GM20431 (cell line): ENCODE measurements around the gene KCTD2.

ENCODE experiments used
- in situ Hi-C: fragments of 300-500 bp; cut with MseI, MboI; formaldehyde crosslinking; loops from one replicate; pipeline ENCODE4 v1.15.0; 2020; ENCODE audit warnings: low sequenced_read_pairs; ENCODE audit not compliant: unreplicated experiment

The KCTD2 gene

GRCh38 chr17:75114552-75115314, 67.7 kb downstream of the KCTD2 start:
- in situ Hi-C loops: no loop called here
